Gastrocnemius medialis (tissue), 4 donors: ENCODE results near the gene MAML3. TPM values are rescaled to one million over a fixed set of nuclear protein-coding genes. Genes with fewer than 3 reads are reported as not detected.

Source experiments
- ATAC-seq, 2 donors: fragments of 150-250 bp; one replicate each; pipeline ENCODE4 v1.9.1; 2016
- DNase-seq, 2 donors: peaks; one replicate each; pipeline ENCODE4 v3.0.0-alpha.2; 2019
- H3K27ac ChIP-seq, 4 donors: fragments of 200-600 bp; sonication (generic); 1 replicate in 1 of 4; 2 replicates in 3 of 4; pipeline ENCODE4 v1.5.1; 2016 to 2018; ENCODE audit warnings: mild to moderate bottlenecking in 2 of 4, moderate library complexity in 1 of 4
- H3K27me3 ChIP-seq, 3 donors: fragments of 200-600 bp; sonication (generic) in 2 of 3; 1 replicate in 1 of 3; 2 replicates in 2 of 3; pipeline versions ENCODE4 v1.5.1 to v1.6.0; 2016 to 2019; ENCODE audit warnings: mild to moderate bottlenecking in 1 of 3, moderate library complexity in 1 of 3
- H3K36me3 ChIP-seq, 2 donors: fragments of 200-600 bp; sonication (generic) in 1 of 2; one replicate each; pipeline ENCODE4 v1.5.1; 2017 to 2018
- H3K4me1 ChIP-seq, 2 donors: fragments of 200-600 bp; sonication (generic) in 1 of 2; one replicate each; pipeline ENCODE4 v1.5.1; 2016 to 2017; ENCODE audit warnings: mild to moderate bottlenecking in 2 of 2
- H3K4me3 ChIP-seq, 4 donors: fragments of 200-600 bp; sonication (generic) in 3 of 4; 1 replicate in 1 of 4; 2 replicates in 3 of 4; pipeline ENCODE4 v1.5.1; 2016 to 2019; ENCODE audit warnings: mild to moderate bottlenecking in 2 of 4
- H3K9me3 ChIP-seq, 3 donors: fragments of 200-600 bp; sonication (generic) in 2 of 3; 1 replicate in 1 of 3; 2 replicates in 2 of 3; pipeline ENCODE4 v1.5.1; 2016 to 2019
- CTCF ChIP-seq, 5 experiments: fragments of 450-650 bp in 3 of 5; fragments of 200-600 bp in 2 of 5; sonication (generic) in 2 of 5; IDR thresholded peaks in 4 of 5; conservative IDR thresholded peaks in 1 of 5; 1 replicate in 4 of 5; 2 replicates in 1 of 5; pipeline ENCODE4 v1.5.1; 2016 to 2019; ENCODE audit warnings: antibody characterized with exemption in 5 of 5, mild to moderate bottlenecking in 3 of 5, moderate library complexity in 3 of 5
- POLR2A ChIP-seq, 2 donors: fragments of 450-650 bp; IDR thresholded peaks; one replicate each; pipeline ENCODE4 v1.6.1; 2017; ENCODE audit warnings: antibody characterized with exemption in 2 of 2, mild to moderate bottlenecking in 2 of 2, moderate library complexity in 2 of 2
- in situ Hi-C, 4 donors: fragments of 200-750 bp; cut with MboI; loops; one replicate each; pipeline versions ENCODE4 v1.15.0 to v1.8.0; 2017; ENCODE audit warnings: low sequenced_read_pairs in 4 of 4
- intact Hi-C: fragments of 100-400 bp; cut with DNase I; formaldehyde crosslinking; loops from one replicate; pipeline ENCODE4 v1.15.1; 2023; ENCODE audit warnings: low total_unique reads
- total RNA-seq, 4 donors: library from RNA; depleted of rRNA; stranded (reverse); fragments of >200 nt; gene quantifications; one replicate each; pipeline versions ENCODE4 v1.1.0 to v1.2.3, GENCODE V29; 2016

Gene MAML3
- total RNA-seq, 4 donors from 2014 or later: 0.98 to 1.5 (median 1.4) TPM

DNA sequence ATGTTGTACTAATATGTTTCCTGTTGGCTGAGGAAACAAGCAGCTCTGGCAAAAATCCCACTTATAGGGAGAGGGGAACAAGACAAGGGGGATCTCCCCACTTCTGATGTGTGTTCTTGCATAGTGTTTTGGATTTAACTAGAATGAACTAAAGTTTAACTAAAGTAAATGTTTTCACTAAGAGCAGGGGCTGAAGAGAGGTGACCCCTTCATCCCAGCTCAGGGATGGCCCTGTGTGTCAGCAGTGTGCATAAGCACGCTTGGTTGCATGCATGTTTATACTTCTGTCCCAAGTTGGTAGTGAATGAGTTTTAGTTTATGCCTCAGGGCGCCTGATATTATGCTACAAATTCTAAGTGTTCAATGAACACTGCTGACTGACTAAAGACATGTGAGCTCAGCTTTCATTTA, 319.0 kb downstream of the MAML3 start:
- ATAC-seq: no peak
- intact Hi-C loops: no loop called here
- Histone ChIP-seq H3K4me1 (peaks cover 5 to 10% of the 10 kb centered on the region in 2 donors), H3K27me3 (no peaks in the 10 kb centered on the region), H3K27ac (no peak overlapping the region), H3K9me3 (no peaks in the 10 kb centered on the region), H3K4me3 (no peak overlapping the region), H3K36me3 (no peaks in the 10 kb centered on the region)
- DNase-seq: no peak
- in situ Hi-C loops: no loop called here
- no peak for TF ChIP-seq CTCF (IDR thresholded peaks at IDR 0.05 in 4 of 5, conservative IDR thresholded peaks at IDR 0.05 in 1 of 5)
- no peak for TF ChIP-seq POLR2A (IDR thresholded peaks at IDR 0.05)

DNA sequence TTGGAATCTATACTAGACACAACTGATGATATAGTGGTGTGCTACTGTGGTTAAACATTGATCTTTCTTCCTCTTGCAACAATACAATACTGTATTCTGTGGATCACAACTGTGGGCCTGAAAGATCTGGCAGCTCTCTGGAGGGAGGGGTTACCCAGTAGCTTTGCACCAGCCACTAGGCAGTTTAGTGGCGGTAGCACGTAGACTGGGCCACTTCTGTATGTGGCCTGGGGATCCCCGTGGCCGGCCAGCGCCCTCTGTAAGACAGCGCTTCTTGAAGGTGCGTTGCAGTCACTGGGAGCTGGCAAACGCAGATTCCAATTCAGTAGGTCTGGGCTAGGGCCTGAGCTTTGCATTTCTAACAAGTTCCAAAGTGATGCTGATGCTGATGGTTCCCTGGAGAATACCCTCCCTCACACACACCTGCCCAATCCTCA, 319.7 kb downstream of the MAML3 start:
- intact Hi-C loops: no loop called here
- H3K4me3 ChIP-seq: no peak overlapping the region
- TF ChIP-seq CTCF (IDR thresholded peaks at IDR 0.05 in 4 of 5, conservative IDR thresholded peaks at IDR 0.05 in 1 of 5) (no peak), POLR2A (IDR thresholded peaks at IDR 0.05) (no peak)
- H3K9me3 ChIP-seq: no peaks in the 10 kb centered on the region
- no peaks in the 10 kb centered on the region for H3K36me3 ChIP-seq
- H3K27me3 ChIP-seq: no peaks in the 10 kb centered on the region
- H3K27ac ChIP-seq: no peak overlapping the region
- H3K4me1 ChIP-seq: peaks cover 5 to 10% of the 10 kb centered on the region in 2 donors
- no peak for DNase-seq
- no peak for ATAC-seq
- in situ Hi-C loops: no loop called here

- H3K4me1 ChIP-seq: peaks cover 5 to 10% of the 10 kb centered on the region in 2 donors
- H3K27me3 ChIP-seq: no peaks in the 10 kb centered on the region
- no peaks in the 10 kb centered on the region for H3K9me3 ChIP-seq
- no peak for ATAC-seq
- no peak overlapping the region for H3K27ac ChIP-seq
- intact Hi-C loops: no loop called here
- TF ChIP-seq CTCF (IDR thresholded peaks at IDR 0.05 in 4 of 5, conservative IDR thresholded peaks at IDR 0.05 in 1 of 5) (no peak), POLR2A (IDR thresholded peaks at IDR 0.05) (no peak)
- H3K36me3 ChIP-seq: no peaks in the 10 kb centered on the region
- DNase-seq: no peak
- in situ Hi-C loops: no loop called here
- H3K4me3 ChIP-seq: no peak overlapping the region
Observed at GRCh38 chr4:139833151-139833910, 320.7 kb downstream of the MAML3 start.

DNA sequence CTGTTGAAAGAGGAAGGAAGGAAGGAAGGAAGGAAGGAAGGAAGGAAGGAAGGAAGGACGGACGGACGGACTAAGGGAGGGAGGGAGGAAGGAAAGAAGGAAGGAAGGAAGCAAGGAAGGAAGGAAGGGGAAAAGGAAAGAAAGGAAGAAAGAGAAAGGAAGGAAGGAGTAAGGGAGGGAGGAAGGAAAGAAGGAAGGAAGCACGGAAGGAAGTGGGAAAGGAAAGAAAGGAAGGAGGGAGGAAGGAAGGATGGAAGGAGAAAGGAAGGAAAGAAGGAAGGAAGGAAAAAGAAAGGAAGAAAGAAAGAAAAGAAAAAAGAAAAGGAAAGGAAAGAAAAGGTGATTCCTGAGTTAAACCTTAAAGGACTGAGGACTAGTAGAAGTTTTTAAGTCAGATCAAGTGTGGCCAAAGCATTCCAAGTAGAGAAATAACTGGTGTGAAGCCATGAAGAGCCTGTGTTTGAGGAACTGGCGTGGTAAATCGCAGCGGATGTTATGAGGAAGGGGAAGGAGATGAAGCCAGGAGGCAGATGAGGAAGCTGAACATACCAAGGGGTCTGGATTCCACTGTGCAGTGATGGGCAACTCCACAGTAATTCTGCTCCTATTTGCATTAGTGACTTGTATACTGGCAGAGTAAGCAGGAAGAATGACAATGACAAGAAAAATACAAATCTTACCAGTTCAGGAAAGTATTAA, 324.9 kb downstream of the MAML3 start:
- no peaks in the 10 kb centered on the region for H3K9me3 ChIP-seq
- no peak overlapping the region for H3K4me3 ChIP-seq
- intact Hi-C loops (no loop called here), in situ Hi-C loops (no loop called here)
- no peaks in the 10 kb centered on the region for H3K27me3 ChIP-seq
- DNase-seq: no peak
- H3K36me3 ChIP-seq: no peaks in the 10 kb centered on the region
- no peak overlapping the region for H3K27ac ChIP-seq
- ATAC-seq: no peak
- H3K4me1 ChIP-seq: peaks cover 16 to 20% of the 10 kb centered on the region in 2 donors
- TF ChIP-seq POLR2A (IDR thresholded peaks at IDR 0.05) (no peak), CTCF (IDR thresholded peaks at IDR 0.05 in 4 of 5, conservative IDR thresholded peaks at IDR 0.05 in 1 of 5) (no peak)
